ENCODE data around the gene EIF3D.

Gene EIF3D

GRCh38 chr22:36565159-36565507, 36.2 kb upstream of the EIF3D start:
- no peak for TF ChIP-seq CSRNP3 (CRISPR knock-in tag; IDR thresholded peaks at IDR 0.05)
- no peak for TF ChIP-seq ARNTL (CRISPR knock-in tag; IDR thresholded peaks at IDR 0.05; ENCODE audit: borderline replicate concordance, low read depth)
- TF ChIP-seq, protein P1, sequence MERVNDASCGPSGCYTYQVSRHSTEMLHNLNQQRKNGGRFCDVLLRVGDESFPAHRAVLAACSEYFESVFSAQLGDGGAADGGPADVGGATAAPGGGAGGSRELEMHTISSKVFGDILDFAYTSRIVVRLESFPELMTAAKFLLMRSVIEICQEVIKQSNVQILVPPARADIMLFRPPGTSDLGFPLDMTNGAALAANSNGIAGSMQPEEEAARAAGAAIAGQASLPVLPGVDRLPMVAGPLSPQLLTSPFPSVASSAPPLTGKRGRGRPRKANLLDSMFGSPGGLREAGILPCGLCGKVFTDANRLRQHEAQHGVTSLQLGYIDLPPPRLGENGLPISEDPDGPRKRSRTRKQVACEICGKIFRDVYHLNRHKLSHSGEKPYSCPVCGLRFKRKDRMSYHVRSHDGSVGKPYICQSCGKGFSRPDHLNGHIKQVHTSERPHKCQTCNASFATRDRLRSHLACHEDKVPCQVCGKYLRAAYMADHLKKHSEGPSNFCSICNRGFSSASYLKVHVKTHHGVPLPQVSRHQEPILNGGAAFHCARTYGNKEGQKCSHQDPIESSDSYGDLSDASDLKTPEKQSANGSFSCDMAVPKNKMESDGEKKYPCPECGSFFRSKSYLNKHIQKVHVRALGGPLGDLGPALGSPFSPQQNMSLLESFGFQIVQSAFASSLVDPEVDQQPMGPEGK (CRISPR knock-in tag; IDR thresholded peaks at IDR 0.05; ENCODE audit: borderline replicate concordance): no peak
- ATAC-seq: no peak

- TF ChIP-seq ISL1 (CRISPR knock-in tag; IDR thresholded peaks at IDR 0.05) (no peak), ZNF8 (CRISPR knock-in tag; IDR thresholded peaks at IDR 0.05) (no peak), CSDC2 (CRISPR knock-in tag; IDR thresholded peaks at IDR 0.05) (no peak), PPARA (CRISPR knock-in tag; IDR thresholded peaks at IDR 0.05; ENCODE audit: borderline replicate concordance) (no peak), TOX (CRISPR knock-in tag; IDR thresholded peaks at IDR 0.05; ENCODE audit: borderline replicate concordance) (no peak), ARNTL (CRISPR knock-in tag; IDR thresholded peaks at IDR 0.05; ENCODE audit: borderline replicate concordance, low read depth) (no peak), ZNF565 (CRISPR knock-in tag; conservative IDR thresholded peaks at IDR 0.05; ENCODE audit: low read depth) (no peak), ZFP3 (CRISPR knock-in tag; IDR thresholded peaks at IDR 0.05) (no peak), TSHZ2 (CRISPR knock-in tag; IDR thresholded peaks at IDR 0.05) (no peak), ZC3H10 (CRISPR knock-in tag; IDR thresholded peaks at IDR 0.05) (no peak), SNAI2 (CRISPR knock-in tag; IDR thresholded peaks at IDR 0.05) (no peak), GLIS3 (CRISPR knock-in tag; IDR thresholded peaks at IDR 0.05) (no peak), OSR1 (CRISPR knock-in tag; IDR thresholded peaks at IDR 0.05) (no peak), TCF4 (CRISPR knock-in tag; IDR thresholded peaks at IDR 0.05; ENCODE audit: borderline replicate concordance) (no peak), ZNF70 (CRISPR knock-in tag; IDR thresholded peaks at IDR 0.05) (no peak), CSRNP3 (CRISPR knock-in tag; IDR thresholded peaks at IDR 0.05) (no peak), BACH2 (CRISPR knock-in tag; IDR thresholded peaks at IDR 0.05; ENCODE audit: borderline replicate concordance) (no peak), ZFP30 (CRISPR knock-in tag; IDR thresholded peaks at IDR 0.05) (no peak)
- TF ChIP-seq, protein P1 (CRISPR knock-in tag; IDR thresholded peaks at IDR 0.05; ENCODE audit: borderline replicate concordance): no peak
- TF ChIP-seq, protein P2, sequence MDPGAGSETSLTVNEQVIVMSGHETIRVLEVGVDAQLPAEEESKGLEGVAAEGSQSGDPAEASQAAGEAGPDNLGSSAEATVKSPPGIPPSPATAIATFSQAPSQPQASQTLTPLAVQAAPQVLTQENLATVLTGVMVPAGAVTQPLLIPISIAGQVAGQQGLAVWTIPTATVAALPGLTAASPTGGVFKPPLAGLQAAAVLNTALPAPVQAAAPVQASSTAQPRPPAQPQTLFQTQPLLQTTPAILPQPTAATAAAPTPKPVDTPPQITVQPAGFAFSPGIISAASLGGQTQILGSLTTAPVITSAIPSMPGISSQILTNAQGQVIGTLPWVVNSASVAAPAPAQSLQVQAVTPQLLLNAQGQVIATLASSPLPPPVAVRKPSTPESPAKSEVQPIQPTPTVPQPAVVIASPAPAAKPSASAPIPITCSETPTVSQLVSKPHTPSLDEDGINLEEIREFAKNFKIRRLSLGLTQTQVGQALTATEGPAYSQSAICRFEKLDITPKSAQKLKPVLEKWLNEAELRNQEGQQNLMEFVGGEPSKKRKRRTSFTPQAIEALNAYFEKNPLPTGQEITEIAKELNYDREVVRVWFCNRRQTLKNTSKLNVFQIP (CRISPR knock-in tag; IDR thresholded peaks at IDR 0.05; ENCODE audit: borderline replicate concordance, low read depth): no peak
- ATAC-seq: no peak
Observed at GRCh38 chr22:36564422-36565158, 35.6 kb upstream of the EIF3D start.

Measured in SK-N-SH treated with all-trans-retinoic acid at 6 μM for 48 hours (cell line).